Measurements from ENCODE around the gene VPS35.

The VPS35 gene

DNA sequence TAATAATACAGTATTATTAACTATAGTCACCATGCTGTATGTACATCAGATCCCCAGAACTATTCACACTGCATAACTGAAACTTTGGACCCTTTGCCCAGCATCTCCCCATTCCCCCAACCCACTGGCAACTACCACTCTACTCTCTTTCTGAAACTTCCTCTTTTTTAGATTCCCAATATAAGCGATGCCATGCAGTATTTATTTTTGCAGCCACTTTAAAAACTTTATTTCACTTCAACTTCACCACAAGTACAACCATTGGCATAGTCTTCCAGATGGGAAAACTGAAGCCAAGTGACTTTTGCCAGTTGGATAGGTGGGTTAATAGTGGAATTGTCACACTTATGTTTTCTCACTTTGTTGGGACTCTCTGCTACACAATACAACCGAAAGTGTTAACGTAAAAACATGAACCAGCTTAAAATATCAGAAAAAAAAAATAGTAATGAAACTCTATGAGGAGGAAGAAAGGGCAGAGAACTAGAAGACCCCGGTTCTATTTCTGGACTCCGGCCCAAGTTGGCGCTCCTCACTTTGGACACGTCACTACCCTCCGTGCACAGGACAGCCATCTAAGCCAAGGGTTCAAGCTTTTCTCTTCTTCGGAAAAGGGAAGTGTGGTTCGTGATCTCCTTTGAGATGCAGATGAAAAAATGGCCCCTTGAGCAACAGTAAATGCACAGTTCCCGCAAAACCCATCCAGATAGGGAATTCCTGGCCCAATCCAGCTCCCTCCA lies 68.5 kb downstream of the VPS35 start:
- DNase-seq (ENCODE audit: extremely low read depth in 1 of 2, low read depth in 1 of 2): no peak

DNA sequence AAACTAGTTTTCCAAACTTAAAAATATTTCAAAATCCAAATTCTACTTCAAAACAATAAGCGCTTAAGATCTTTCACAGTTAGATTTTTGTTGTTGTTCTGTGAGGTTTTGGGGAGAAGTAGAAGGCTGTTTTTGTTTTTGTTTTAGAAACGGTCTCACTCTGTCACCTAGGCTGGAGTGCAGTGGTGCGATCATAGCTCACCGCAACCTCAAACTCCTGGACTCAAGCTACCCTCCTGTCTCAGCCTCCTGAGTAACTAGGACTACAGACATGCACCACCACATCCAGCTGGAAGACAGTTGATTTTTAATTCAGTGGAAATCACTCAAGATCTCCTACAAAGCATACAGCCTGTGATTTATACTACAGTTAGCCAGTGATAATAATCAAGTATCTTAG lies 70.5 kb downstream of the VPS35 start:
- DNase-seq (ENCODE audit: extremely low read depth in 1 of 2, low read depth in 1 of 2): no peak

DNA sequence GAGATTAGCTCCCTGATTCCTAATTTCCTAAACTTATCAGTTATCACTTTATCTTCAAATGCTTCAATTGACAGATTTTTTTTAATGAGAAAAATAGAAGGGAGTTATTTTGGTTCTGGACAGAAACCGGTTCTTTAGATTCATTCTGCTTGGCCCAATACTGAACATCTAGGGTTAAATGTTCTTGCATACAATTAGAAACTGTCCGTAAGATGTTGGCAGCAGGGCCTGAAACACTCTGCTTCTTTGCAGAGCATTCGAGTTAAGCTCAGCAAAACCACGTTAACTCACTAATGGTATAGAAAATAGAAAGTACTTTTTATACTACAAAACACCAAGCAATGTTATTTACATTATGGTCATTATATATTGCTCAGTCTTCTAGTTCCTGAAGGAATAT lies 75.0 kb downstream of the VPS35 start:
- no peak for DNase-seq (ENCODE audit: extremely low read depth in 1 of 2, low read depth in 1 of 2)

DNA sequence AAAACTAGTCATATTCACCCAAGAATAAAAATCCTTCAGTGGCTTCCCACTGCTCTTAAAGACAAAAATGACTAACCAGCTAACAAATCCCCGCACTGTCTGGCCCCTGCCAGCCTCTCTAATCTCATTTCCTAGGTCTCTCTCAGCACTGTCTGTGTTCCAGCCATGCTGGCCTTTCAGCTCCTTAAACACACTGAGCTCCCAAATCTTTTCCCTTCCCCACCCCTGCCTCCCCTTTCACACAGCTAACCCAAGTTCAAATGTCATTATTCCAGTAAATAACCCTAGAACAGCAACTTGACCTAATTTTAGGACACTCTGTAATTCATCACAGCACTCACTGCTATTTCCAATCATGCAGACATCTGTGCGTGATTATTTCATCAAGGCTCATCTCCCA lies 75.6 kb downstream of the VPS35 start:
- no peak for DNase-seq (ENCODE audit: extremely low read depth in 1 of 2, low read depth in 1 of 2)

DNA sequence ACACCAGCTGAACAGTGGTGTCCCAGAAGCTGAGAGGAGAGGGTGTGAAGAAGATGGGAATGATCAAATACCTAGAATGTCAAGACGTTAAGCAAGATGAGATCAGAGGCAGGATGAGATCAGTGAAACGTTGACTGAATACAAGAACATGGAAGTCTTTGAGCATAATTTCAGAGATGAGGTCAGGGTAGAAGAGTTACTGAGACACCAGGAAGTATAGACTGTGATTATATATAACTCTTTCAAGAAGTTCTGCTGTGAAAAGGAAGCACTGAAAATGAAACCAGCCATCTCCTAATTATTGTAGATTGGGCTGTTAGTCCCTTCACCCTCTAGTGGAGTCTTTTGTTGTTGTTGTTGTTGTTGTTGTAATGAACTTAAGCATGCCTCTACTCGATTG lies 76.9 kb downstream of the VPS35 start:
- DNase-seq (ENCODE audit: extremely low read depth in 1 of 2, low read depth in 1 of 2): no peak

DNA sequence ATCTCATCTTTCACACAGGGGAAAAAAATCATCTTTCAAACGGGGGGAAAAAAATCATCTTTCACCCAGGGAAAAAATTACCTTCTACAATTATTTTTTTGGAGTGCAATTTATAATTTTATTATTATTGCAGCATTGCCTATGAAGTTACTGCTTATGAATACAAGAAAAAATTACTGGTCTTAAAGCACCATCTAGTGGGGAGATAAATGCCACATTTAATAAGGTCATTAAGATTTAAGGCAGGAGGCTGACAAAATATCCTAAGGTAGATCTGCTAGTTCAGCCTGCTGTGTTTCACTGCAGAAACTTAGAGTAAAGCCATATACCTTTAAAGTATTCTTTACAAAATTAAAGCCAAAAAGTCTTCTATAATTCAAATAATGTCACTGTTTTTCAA lies 81.4 kb downstream of the VPS35 start:
- no peak for DNase-seq (ENCODE audit: extremely low read depth in 1 of 2, low read depth in 1 of 2)

DNA sequence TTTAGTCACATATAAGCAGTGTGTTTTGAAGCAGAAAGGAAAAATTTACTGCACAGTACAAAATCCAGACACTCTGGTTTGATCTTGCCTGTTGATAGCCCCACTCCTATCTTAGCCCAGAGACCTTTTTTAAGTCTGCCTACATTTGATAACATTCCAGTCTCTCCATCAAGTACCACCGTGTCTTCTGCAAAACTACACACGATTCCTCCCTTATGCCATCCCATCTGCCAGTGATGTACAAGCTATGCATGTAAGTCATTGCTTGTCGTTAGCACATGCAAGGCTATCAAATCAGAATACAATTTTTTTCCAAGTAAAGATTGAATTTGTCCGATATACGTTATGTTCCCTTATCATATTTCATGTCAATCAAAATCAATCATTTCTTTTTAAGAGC lies 82.7 kb downstream of the VPS35 start:
- no peak for DNase-seq (ENCODE audit: extremely low read depth in 1 of 2, low read depth in 1 of 2)

Data from activated CD8-positive, alpha-beta memory T cell treated with anti-CD3 and anti-CD28 coated beads for 1 hour (primary cell).